ENCODE measurements around the gene ZG16.
"Not testable (repeated sequence)": the region's sequence is repeated elsewhere in the genome, so short reads cannot be mapped to it uniquely, and the experiment has no call there.

Gene ZG16

DNA sequence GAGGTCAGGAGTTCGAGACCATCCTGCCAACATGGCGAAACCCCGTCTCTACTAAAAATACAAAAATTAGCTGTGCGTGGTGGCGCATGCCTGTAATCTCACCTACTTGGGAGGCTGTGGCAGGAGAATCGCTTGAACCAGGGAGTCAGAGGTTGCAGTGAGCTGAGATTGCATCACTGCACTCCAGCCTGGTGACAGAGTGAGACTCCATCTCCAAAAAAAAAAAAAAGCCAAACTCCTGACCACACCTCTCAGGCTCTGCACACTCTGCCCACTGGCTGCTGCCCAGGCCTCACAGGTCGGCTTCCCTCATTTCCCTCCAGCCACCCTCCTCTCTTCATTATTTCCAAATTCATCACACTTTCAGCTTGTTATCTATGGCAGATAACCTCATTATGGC lies 5.7 kb upstream of the ZG16 start:
- not testable (repeated sequence) for H3K4me1 ChIP-seq (ENCODE audit: control insufficient read depth, low read depth, low read length); H3K27ac ChIP-seq (ENCODE audit: low read length); H3K9ac ChIP-seq (ENCODE audit: low read length); H3K4me3 ChIP-seq (ENCODE audit: low read length); H3K27me3 ChIP-seq (ENCODE audit: control insufficient read depth, insufficient read depth, low read length); H3K9me3 ChIP-seq (ENCODE audit: control insufficient read depth, low read depth, low read length); H3K36me3 ChIP-seq (ENCODE audit: control insufficient read depth, low read depth, low read length)

- H3K4me3 ChIP-seq (ENCODE audit: low read length) = no peak overlapping the region
- no peaks in the 10 kb centered on the region for H3K27me3 ChIP-seq (ENCODE audit: control insufficient read depth, insufficient read depth, low read length)
- no peaks in the 10 kb centered on the region for H3K9me3 ChIP-seq (ENCODE audit: control insufficient read depth, low read depth, low read length)
- no peaks in the 10 kb centered on the region for H3K36me3 ChIP-seq (ENCODE audit: control insufficient read depth, low read depth, low read length)
- no peak overlapping the region for H3K27ac ChIP-seq (ENCODE audit: low read length)
- H3K9ac ChIP-seq (ENCODE audit: low read length) = no peak overlapping the region
- H3K4me1 ChIP-seq (ENCODE audit: control insufficient read depth, low read depth, low read length) = no peaks in the 10 kb centered on the region
Observed at GRCh38 chr16:29774730-29775129, 3.3 kb upstream of the ZG16 start.

DNA sequence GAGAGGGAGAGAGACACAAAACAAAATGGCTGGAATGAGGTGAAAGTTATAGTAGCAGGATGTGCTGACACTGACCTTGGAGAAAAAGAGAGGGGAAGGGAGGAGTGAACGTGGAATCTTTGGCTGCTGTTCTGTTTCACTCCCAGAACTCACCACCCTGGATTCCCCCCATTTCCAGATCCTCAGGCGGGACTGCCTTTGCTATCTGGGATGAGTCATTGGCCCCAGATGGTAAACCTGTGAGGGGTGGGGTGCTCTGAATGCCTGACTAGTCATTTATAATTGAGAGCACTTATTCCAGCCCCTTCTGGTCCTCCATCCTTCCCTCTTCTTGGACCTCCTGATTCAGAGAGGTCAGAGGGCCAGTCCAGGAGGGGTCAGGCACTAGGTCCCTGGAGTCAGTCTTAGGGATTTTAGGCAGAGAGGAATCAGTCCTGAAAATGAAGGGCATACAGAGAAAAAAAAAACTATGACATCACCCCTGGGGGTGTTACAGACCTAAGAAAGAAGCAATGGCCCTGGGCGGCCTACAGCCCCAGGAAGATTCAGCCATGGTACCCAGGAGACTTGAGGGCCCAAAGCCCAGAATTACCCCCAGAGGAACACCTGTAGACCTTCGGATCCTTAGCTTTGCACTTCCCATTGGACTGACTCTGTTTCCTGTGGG lies 2.2 kb upstream of the ZG16 start:
- no peak overlapping the region for H3K9ac ChIP-seq (ENCODE audit: low read length)
- no peaks in the 10 kb centered on the region for H3K4me1 ChIP-seq (ENCODE audit: control insufficient read depth, low read depth, low read length)
- no peaks in the 10 kb centered on the region for H3K9me3 ChIP-seq (ENCODE audit: control insufficient read depth, low read depth, low read length)
- H3K4me3 ChIP-seq (ENCODE audit: low read length) = no peak overlapping the region
- no peak overlapping the region for H3K27ac ChIP-seq (ENCODE audit: low read length)
- H3K36me3 ChIP-seq (ENCODE audit: control insufficient read depth, low read depth, low read length) = no peaks in the 10 kb centered on the region
- peaks cover 3% of the 10 kb centered on the region for H3K27me3 ChIP-seq (ENCODE audit: control insufficient read depth, insufficient read depth, low read length)

- H3K4me1 ChIP-seq (ENCODE audit: control insufficient read depth, low read depth, low read length) = peaks cover 3% of the 10 kb centered on the region
- no peaks in the 10 kb centered on the region for H3K9me3 ChIP-seq (ENCODE audit: control insufficient read depth, low read depth, low read length)
- no peak overlapping the region for H3K4me3 ChIP-seq (ENCODE audit: low read length)
- no peaks in the 10 kb centered on the region for H3K36me3 ChIP-seq (ENCODE audit: control insufficient read depth, low read depth, low read length)
- H3K27ac ChIP-seq (ENCODE audit: low read length) = no peak overlapping the region
- H3K27me3 ChIP-seq (ENCODE audit: control insufficient read depth, insufficient read depth, low read length) = peaks cover 3% of the 10 kb centered on the region
- no peak overlapping the region for H3K9ac ChIP-seq (ENCODE audit: low read length)
Observed at GRCh38 chr16:29779474-29779873, 1.4 kb downstream of the ZG16 start.

DNA sequence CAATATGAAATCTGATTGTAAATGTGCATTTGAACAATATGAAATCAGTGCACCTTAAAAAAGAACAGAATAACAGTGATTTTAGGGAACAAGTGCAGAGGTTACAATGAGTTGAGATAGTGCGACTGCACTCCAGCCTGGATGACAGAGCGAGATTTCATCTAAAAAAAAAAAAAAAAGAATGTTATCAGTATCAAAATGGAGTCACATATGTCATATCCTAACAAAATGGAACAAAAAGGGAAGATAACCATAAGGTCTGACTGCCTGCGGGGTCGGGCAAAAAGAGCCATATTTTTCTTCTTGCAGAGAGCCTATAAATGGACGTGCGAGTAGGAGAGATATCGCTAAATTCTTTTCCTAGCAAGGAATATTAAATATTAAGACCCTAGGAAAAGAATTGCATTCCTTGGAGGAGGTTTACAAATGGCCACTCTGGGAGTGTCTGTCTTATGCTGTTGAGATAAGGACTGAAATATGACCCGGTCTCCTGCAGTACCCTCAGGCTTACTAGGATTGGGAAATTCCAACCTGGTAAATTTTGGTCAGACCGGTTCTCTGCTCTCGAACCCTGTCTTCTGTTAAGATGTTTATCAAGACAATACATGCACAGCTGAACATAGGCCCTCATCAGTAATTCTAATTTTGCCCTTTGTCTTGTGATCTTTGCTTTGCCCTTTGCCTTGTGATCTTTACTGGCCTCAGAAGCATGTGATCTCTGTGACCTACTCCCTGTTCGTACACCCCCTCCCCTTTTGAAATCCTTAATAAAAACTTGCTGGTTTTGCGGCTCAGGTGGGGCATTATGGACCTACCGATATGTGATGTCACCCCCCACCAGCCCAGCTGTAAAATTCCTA lies 5.3 kb downstream of the ZG16 start:
- H3K27ac ChIP-seq (ENCODE audit: low read length); H3K36me3 ChIP-seq (ENCODE audit: control insufficient read depth, low read depth, low read length); H3K27me3 ChIP-seq (ENCODE audit: control insufficient read depth, insufficient read depth, low read length); H3K9ac ChIP-seq (ENCODE audit: low read length); H3K4me3 ChIP-seq (ENCODE audit: low read length); H3K9me3 ChIP-seq (ENCODE audit: control insufficient read depth, low read depth, low read length); H3K4me1 ChIP-seq (ENCODE audit: control insufficient read depth, low read depth, low read length): not testable (repeated sequence)

DNA sequence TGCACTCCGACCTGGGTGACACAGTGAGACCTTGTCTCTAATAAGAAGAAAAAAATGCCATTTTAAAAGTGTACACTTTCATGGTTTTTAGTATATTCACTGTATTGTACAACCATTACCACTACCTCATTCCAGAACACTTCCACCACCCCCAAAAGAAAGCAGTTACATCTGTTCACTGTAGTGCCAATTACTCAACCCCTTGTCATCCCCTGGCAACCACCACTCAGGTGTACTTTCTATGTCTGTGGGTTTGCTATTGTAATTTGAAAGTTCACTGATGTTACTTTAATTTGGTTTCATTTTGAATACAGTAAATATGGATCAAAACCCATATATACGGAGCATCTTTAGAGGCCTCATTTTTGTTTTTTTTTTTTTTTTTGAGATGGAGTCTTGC lies 6.1 kb downstream of the ZG16 start:
- Histone ChIP-seq H3K27ac (ENCODE audit: low read length) (no peak overlapping the region), H3K27me3 (ENCODE audit: control insufficient read depth, insufficient read depth, low read length) (peaks cover 7% of the 10 kb centered on the region), H3K9me3 (ENCODE audit: control insufficient read depth, low read depth, low read length) (no peaks in the 10 kb centered on the region)

DNA sequence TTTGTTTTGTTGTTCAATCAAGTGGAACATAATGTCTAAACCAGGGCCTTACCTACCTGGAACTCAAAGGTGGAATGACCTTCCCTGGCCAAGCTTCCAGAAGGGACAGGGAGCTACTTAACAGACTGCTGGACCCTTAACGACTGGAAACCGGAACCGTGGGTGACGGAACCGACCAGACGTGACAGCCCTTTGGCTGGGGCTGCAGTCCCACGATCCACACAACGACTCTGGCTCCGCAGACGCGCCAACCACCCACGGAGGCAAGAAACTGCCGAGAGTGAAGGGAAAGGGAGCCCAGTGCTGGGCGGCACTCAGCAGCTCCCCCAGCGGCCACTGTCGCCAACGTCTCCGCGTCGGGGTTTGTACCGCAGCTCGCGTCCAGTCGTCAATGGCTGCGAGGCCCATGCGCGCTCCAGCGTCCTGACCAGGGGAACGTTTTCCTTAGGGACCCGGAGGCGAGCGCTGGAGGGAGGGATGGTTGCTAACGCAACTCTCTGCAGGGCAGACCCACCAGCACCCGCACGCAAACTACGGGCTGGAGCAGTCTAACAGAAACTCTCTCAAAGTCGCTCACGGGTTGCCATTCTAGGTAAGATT lies 6.9 kb downstream of the ZG16 start:
- no peaks in the 10 kb centered on the region for H3K36me3 ChIP-seq (ENCODE audit: control insufficient read depth, low read depth, low read length)
- H3K9ac ChIP-seq (ENCODE audit: low read length) = no peak overlapping the region
- no peaks in the 10 kb centered on the region for H3K9me3 ChIP-seq (ENCODE audit: control insufficient read depth, low read depth, low read length)
- H3K4me1 ChIP-seq (ENCODE audit: control insufficient read depth, low read depth, low read length) = peaks cover 8% of the 10 kb centered on the region
- H3K27me3 ChIP-seq (ENCODE audit: control insufficient read depth, insufficient read depth, low read length) = peaks cover 6% of the 10 kb centered on the region
- H3K27ac ChIP-seq (ENCODE audit: low read length) = no peak overlapping the region
- peak overlapping the region; percentile 39 for H3K4me3 ChIP-seq (ENCODE audit: low read length)

More for the DNA sequence above, 6.1 kb downstream of the ZG16 start:
- Histone ChIP-seq H3K4me3 (ENCODE audit: low read length) (no peak overlapping the region), H3K9ac (ENCODE audit: low read length) (no peak overlapping the region), H3K4me1 (ENCODE audit: control insufficient read depth, low read depth, low read length) (peaks cover 7% of the 10 kb centered on the region), H3K36me3 (ENCODE audit: control insufficient read depth, low read depth, low read length) (no peaks in the 10 kb centered on the region)

DNA sequence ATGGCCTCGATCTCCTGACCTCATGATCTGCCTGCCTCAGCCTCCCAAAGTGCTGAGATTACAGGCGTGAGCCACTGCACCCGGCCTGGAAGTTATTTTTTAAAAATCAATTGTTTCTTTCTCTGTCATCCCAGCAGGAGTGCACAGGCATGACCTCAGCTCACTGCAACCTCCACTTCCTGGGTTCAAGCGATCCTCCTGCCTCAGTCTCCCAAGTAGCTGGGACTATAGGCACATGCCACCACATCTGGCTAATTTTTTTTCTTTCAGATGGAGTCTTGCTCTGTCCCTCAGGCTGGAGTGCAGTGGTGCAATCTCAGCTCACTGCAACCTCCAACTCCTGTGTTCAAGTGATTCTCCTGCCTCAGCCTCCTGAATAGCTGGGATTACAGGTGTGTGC lies 9.1 kb downstream of the ZG16 start:
- H3K27ac ChIP-seq (ENCODE audit: low read length); H3K9ac ChIP-seq (ENCODE audit: low read length); H3K4me3 ChIP-seq (ENCODE audit: low read length); H3K9me3 ChIP-seq (ENCODE audit: control insufficient read depth, low read depth, low read length); H3K27me3 ChIP-seq (ENCODE audit: control insufficient read depth, insufficient read depth, low read length); H3K36me3 ChIP-seq (ENCODE audit: control insufficient read depth, low read depth, low read length): not testable (repeated sequence)
- H3K4me1 ChIP-seq (ENCODE audit: control insufficient read depth, low read depth, low read length) = peaks cover 17% of the 10 kb centered on the region

DNA sequence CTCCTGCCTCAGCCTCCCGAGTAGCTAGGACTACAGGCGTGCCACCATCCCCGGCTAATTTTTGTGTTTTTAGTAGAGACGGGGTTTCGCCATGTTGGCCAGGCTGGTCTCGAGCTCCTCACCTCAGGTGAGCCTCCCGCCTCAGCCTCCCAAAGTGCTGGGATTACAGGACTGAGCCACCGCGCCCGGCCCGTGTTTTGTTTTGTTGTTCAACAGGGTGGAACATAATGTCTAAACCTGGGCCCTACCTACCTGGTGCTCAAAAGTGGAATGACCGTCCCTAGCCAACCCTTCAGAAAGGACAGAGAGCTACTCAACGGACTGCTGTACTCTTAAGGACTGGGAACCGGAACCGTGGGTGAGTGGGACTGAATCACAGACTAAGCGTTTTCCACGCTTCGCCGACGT lies 11.7 kb downstream of the ZG16 start:
- Histone ChIP-seq H3K27ac (ENCODE audit: low read length) (peak overlapping the region; percentile 90), H3K9me3 (ENCODE audit: control insufficient read depth, low read depth, low read length) (no peaks in the 10 kb centered on the region), H3K9ac (ENCODE audit: low read length) (peak overlapping the region; percentile 81), H3K4me1 (ENCODE audit: control insufficient read depth, low read depth, low read length) (peaks cover 18% of the 10 kb centered on the region), H3K4me3 (ENCODE audit: low read length) (peak overlapping the region; percentile 85), H3K36me3 (ENCODE audit: control insufficient read depth, low read depth, low read length) (no peaks in the 10 kb centered on the region), H3K27me3 (ENCODE audit: control insufficient read depth, insufficient read depth, low read length) (peaks cover 4% of the 10 kb centered on the region)

GRCh38 chr16:29790183-29790948 lies 12.3 kb downstream of the ZG16 start, which contains the start of gene KIF22:
TSS of gene KIF22 (plus strand) at chr16:29790751. CDS start at chr16:29790760, 9 bp downstream.
- peak within 1 kb of the TSS; percentile 87 for H3K9ac ChIP-seq (ENCODE audit: low read length)
- H3K4me1 ChIP-seq (ENCODE audit: control insufficient read depth, low read depth, low read length) = peaks cover 16% of the 10 kb centered on the region
- peaks cover 4% of the 10 kb centered on the region for H3K27me3 ChIP-seq (ENCODE audit: control insufficient read depth, insufficient read depth, low read length)
- no peaks in the 10 kb centered on the region for H3K9me3 ChIP-seq (ENCODE audit: control insufficient read depth, low read depth, low read length)
- H3K4me3 ChIP-seq (ENCODE audit: low read length) = peak within 1 kb of the TSS; percentile 85
- H3K27ac ChIP-seq (ENCODE audit: low read length) = peak within 1 kb of the TSS; percentile 90
- H3K36me3 ChIP-seq (ENCODE audit: control insufficient read depth, low read depth, low read length) = no peaks in the 10 kb centered on the region
